Left ventricle myocardium inferior (tissue), 1 donor: ENCODE data around the gene ARHGEF10L. TPM values are rescaled to one million over a fixed set of nuclear protein-coding genes. Genes with fewer than 3 reads are reported as not detected.
"Not testable (repeated sequence)": the region's sequence is repeated elsewhere in the genome, so short reads cannot be mapped to it uniquely, and the experiment has no call there.

ENCODE experiments used
- DNase-seq: peaks from one replicate; pipeline ENCODE4 v3.0.0-alpha.2; 2020
- H3K27ac ChIP-seq: fragments of 200-600 bp; replicated peaks from 2 replicates; pipeline ENCODE4 v1.8.0; 2021
- H3K27me3 ChIP-seq: fragments of 200-600 bp; 2 replicates; pipeline ENCODE4 v1.8.0; 2021; ENCODE audit warnings: low read depth
- H3K36me3 ChIP-seq: fragments of 200-600 bp; 2 replicates; pipeline ENCODE4 v1.8.0; 2021
- H3K4me1 ChIP-seq: fragments of 200-600 bp; 2 replicates; pipeline ENCODE4 v1.8.0; 2021
- H3K4me3 ChIP-seq: fragments of 200-600 bp; 2 replicates; pipeline ENCODE4 v1.8.0; 2021; ENCODE audit warnings: mild to moderate bottlenecking, moderate library complexity
- H3K9me3 ChIP-seq: fragments of 200-600 bp; replicated peaks from 2 replicates; pipeline ENCODE4 v1.8.0; 2021
- intact Hi-C: fragments of 100-400 bp; cut with micrococcal nuclease; formaldehyde crosslinking; loops from one replicate; pipeline ENCODE4 v1.11.0; 2022
- long read RNA-seq: library from polyadenylated mRNA; unstranded; transcript quantifications from one replicate; pipeline ENCODE4 v2.0.0, GENCODE V29; 2021
- total RNA-seq: library from RNA; stranded (reverse); fragmentation: NEBNext Ultra II Directional; extraction: Animal tissue kit (Norgen Biotek cat#: 25700); gene quantifications from one replicate; pipeline ENCODE4 v1.2.1, GENCODE V29; 2021
- TF ChIP-seq, protein P1 (sequence below): fragments of 200-600 bp; IDR thresholded peaks from 2 replicates; pipeline ENCODE4 v1.8.0; 2021; ENCODE audit warnings: antibody characterized with exemption, mild to moderate bottlenecking, borderline replicate concordance
- donor health status: DM: no; HTN: yes; CAD: no; lungs with severe emphysema.

ARHGEF10L gene
- 59.1 TPM for total RNA-seq
- long read RNA-seq, transcript ARHGEF10L-203 (20 exons, 3,685 nt) = major isoform, 32 of 243 reads
- long read RNA-seq, partial matches to known transcripts = 93 of 243 reads
- long read RNA-seq, other reads (novel, unspliced or antisense) = 116 of 243 reads

DNA sequence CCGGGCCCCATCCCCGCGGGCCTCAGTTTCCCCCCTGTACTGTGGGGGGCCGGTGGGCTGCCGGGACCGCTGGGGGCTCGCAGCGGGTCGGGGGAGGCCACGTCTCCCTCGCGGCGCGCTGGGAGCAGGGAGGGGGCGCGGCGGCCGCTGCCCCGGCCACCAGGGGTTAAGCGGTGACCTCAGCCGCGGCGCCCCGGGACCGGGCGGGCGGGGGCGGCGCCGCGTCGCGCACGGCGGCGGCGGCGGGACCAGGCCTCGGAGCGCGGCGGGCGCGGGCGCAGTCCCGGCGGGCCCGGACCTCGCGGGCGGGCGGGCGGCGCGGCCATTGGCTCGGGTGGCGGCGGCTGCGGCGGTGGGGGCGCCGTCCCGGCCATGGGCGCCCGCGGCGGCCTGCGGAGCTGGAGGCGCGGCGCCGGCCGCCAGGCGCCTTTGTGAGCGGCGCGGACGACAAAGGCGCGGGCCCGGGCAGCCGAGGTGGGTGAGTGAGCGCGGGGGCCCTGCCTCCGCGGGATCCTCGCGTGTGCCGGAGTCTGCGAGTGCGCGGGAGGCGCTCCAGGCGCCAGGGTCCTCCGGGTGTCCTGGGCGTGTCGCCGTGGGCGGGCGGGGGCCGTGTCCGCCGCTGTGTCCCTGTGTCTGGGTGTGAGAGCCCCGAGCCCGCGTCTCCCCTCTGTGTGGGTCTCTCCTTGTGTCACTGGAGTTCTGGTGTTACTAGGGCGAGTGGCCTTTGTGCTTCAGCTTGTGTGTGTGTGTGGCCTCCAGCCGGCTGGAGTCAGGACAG lies at the start of gene ARHGEF10L:
ARHGEF10L (plus strand) TSS at position 222 of the 778 bp plus-strand sequence. CDS start 40,898 bp downstream, outside the sequence.
- intact Hi-C loops = no loop called here
- H3K27me3 ChIP-seq = peaks cover 4% of the 10 kb centered on the region
- peak within 1 kb of the TSS; percentile 85 for H3K4me3 ChIP-seq
- no peaks in the 10 kb centered on the region for H3K36me3 ChIP-seq
- peak within 1 kb of the TSS; percentile 90 for H3K27ac ChIP-seq
- H3K9me3 ChIP-seq = no peaks in the 10 kb centered on the region
- TF ChIP-seq, protein P1, sequence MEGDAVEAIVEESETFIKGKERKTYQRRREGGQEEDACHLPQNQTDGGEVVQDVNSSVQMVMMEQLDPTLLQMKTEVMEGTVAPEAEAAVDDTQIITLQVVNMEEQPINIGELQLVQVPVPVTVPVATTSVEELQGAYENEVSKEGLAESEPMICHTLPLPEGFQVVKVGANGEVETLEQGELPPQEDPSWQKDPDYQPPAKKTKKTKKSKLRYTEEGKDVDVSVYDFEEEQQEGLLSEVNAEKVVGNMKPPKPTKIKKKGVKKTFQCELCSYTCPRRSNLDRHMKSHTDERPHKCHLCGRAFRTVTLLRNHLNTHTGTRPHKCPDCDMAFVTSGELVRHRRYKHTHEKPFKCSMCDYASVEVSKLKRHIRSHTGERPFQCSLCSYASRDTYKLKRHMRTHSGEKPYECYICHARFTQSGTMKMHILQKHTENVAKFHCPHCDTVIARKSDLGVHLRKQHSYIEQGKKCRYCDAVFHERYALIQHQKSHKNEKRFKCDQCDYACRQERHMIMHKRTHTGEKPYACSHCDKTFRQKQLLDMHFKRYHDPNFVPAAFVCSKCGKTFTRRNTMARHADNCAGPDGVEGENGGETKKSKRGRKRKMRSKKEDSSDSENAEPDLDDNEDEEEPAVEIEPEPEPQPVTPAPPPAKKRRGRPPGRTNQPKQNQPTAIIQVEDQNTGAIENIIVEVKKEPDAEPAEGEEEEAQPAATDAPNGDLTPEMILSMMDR = no peak
- peaks cover 39% of the 10 kb centered on the region for H3K4me1 ChIP-seq
- peak; percentile 29 for DNase-seq

- H3K36me3 ChIP-seq, H3K27ac ChIP-seq, DNase-seq, H3K9me3 ChIP-seq, intact Hi-C loops, H3K4me3 ChIP-seq, H3K4me1 ChIP-seq: not testable (repeated sequence)
- peaks cover 14% of the 10 kb centered on the region for H3K27me3 ChIP-seq
Observed at GRCh38 chr1:17489768-17490417, 49.6 kb upstream of the ARHGEF10L start.

DNA sequence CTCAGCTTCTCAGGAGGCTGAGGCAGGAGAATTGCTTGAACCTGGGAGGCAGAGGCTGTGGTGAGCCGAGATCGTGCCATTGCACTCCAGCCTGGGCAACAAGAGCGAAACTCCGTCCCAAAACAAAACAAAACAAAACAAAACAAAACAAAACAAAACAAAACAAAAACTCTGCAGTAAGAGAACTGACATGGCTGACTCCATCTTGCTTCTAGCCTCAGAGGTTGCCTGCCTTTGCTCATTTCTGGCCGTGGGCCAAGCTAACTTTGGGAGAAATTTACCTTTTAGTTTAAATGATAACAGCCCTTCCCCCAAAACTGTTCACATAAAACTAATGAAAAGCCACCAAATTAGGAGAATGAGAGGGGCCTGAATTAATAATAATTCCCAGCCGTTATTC lies 48.8 kb upstream of the ARHGEF10L start:
- intact Hi-C loops, H3K27ac ChIP-seq, H3K4me3 ChIP-seq, H3K9me3 ChIP-seq, H3K36me3 ChIP-seq, H3K4me1 ChIP-seq, DNase-seq: not testable (repeated sequence)
- H3K27me3 ChIP-seq = peaks cover 10% of the 10 kb centered on the region

DNA sequence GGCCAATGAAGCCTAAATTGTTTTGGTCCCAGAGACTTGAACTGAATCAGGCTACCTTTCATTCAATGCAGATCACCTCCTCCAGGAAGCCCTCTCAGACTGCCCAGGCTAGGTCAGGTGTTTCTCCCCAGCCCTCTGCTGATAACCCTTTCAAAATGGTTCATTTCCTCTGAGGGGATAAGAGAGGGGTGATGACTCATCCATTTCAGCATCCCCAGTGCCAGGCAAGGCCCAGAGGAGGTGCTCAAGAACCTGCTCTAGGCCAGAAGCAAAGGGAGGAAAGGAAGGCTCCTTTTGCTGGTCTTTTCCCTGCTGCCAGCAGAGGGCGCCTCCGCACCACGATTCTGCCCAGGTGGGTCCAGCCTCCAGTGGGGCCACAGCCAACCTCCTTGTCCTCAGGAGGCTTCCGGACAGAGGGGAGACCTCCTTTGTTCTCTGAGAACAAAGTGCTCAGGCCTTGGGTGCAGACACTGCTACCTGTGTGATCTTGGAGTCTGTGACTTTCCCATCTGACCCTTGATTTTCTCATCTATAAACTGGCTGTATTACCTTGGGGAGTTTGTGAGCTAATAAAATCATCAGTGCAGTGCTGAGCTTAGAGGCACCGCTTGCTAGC lies 45.3 kb upstream of the ARHGEF10L start:
- TF ChIP-seq, protein P1 = peak; percentile 89
- intact Hi-C loops = no loop called here
- H3K27me3 ChIP-seq = no peaks in the 10 kb centered on the region

GRCh38 chr1:17496419-17496818 lies 43.1 kb upstream of the ARHGEF10L start:
- TF ChIP-seq, protein P1 = no peak
- intact Hi-C loops = no loop called here
- Histone ChIP-seq H3K36me3 (no peaks in the 10 kb centered on the region), H3K4me3 (no peak overlapping the region), H3K27me3 (no peaks in the 10 kb centered on the region), H3K4me1 (no peaks in the 10 kb centered on the region), H3K27ac (no peak overlapping the region), H3K9me3 (no peaks in the 10 kb centered on the region)
- DNase-seq = no peak

More for the DNA sequence above, 45.3 kb upstream of the ARHGEF10L start:
- Histone ChIP-seq H3K4me3 (no peak overlapping the region), H3K9me3 (no peaks in the 10 kb centered on the region), H3K27ac (no peak overlapping the region), H3K36me3 (no peaks in the 10 kb centered on the region), H3K4me1 (no peaks in the 10 kb centered on the region)
- peak; percentile 62 for DNase-seq

GRCh38 chr1:17498214-17498613 lies 41.3 kb upstream of the ARHGEF10L start:
- peaks cover 12% of the 10 kb centered on the region for H3K4me1 ChIP-seq
- intact Hi-C loops = no loop called here
- no peak overlapping the region for H3K4me3 ChIP-seq
- TF ChIP-seq, protein P1 = no peak
- no peaks in the 10 kb centered on the region for H3K36me3 ChIP-seq
- H3K27ac ChIP-seq = no peak overlapping the region
- no peak for DNase-seq
- H3K9me3 ChIP-seq = no peaks in the 10 kb centered on the region
- H3K27me3 ChIP-seq = no peaks in the 10 kb centered on the region
